Fibroblast of upper back skin (primary cell): ENCODE results near the gene TPM1.
A peak's percentile ranks its signal among the peaks of the same experiment; 100 is the strongest.
"Not testable (repeated sequence)": the region's sequence is repeated elsewhere in the genome, so short reads cannot be mapped to it uniquely, and the experiment has no call there.

ENCODE experiments used
- DNase-seq: peaks from one replicate; pipeline ENCODE4 v3.0.0-alpha.2; 2013

The TPM1 gene

GRCh38 chr15:63099581-63099980 is 57.0 kb downstream of the TPM1 start:
- not testable (repeated sequence) for DNase-seq

- DNase-seq, result no peak
Observed at GRCh38 chr15:63103416-63103815, 60.9 kb downstream of the TPM1 start.

- DNase-seq, result peak; percentile 88
Observed at GRCh38 chr15:63104727-63105126, 62.2 kb downstream of the TPM1 start.

- DNase-seq, result not testable (repeated sequence)
Observed at GRCh38 chr15:63105354-63105753, 62.8 kb downstream of the TPM1 start.

- peak; percentile 100 for DNase-seq
Observed at GRCh38 chr15:63107895-63108546, 65.5 kb downstream of the TPM1 start.

- DNase-seq, result no peak
Observed at GRCh38 chr15:63109498-63109897, 67.0 kb downstream of the TPM1 start.

- peak; percentile 65 for DNase-seq
Observed at GRCh38 chr15:63109920-63110319, 67.4 kb downstream of the TPM1 start.

- no peak for DNase-seq
Observed at GRCh38 chr15:63110428-63111026, 68.0 kb downstream of the TPM1 start.

- no peak for DNase-seq
Observed at GRCh38 chr15:63111481-63111880, 68.9 kb downstream of the TPM1 start.

- DNase-seq, result no peak
Observed at GRCh38 chr15:63112871-63113270, 70.3 kb downstream of the TPM1 start.

- no peak for DNase-seq
Observed at GRCh38 chr15:63114465-63114864, 71.9 kb downstream of the TPM1 start.
